Adipocyte (in vitro differentiated cells): ENCODE measurements around the gene MYL10.

ENCODE experiments used
- DNase-seq: peaks from one replicate; pipeline ENCODE4 v3.0.0-alpha.2; 2015; ENCODE audit warnings: low read depth
- H3K27me3 ChIP-seq: replicated peaks from 2 replicates; pipeline ENCODE4 v1.7.0; 2013; ENCODE audit warnings: mild to moderate bottlenecking, low read length, moderate library complexity; ENCODE audit not compliant: control insufficient read depth, insufficient read depth
- H3K36me3 ChIP-seq: 2 replicates; pipeline ENCODE4 v1.7.0; 2013; ENCODE audit warnings: low read length, mild to moderate bottlenecking, moderate library complexity; ENCODE audit not compliant: control insufficient read depth, insufficient read depth, severe bottlenecking
- H3K4me1 ChIP-seq: 2 replicates; pipeline ENCODE4 v1.7.0; 2013; ENCODE audit warnings: mild to moderate bottlenecking, low read length, moderate library complexity; ENCODE audit not compliant: control insufficient read depth, insufficient read depth
- H3K4me3 ChIP-seq: 2 replicates; pipeline ENCODE4 v1.7.0; 2013; ENCODE audit warnings: mild to moderate bottlenecking, low read length, moderate library complexity
- H3K9ac ChIP-seq: 2 replicates; pipeline ENCODE4 v1.7.0; 2013; ENCODE audit warnings: mild to moderate bottlenecking, low read length, moderate library complexity
- H3K9me3 ChIP-seq: 2 replicates; pipeline ENCODE4 v1.7.0; 2013; ENCODE audit warnings: mild to moderate bottlenecking, low read length, moderate library complexity; ENCODE audit not compliant: control insufficient read depth

Gene MYL10

GRCh38 chr7:101578552-101578951, 50.5 kb downstream of the MYL10 start:
- Histone ChIP-seq H3K4me3 (no peak overlapping the region), H3K9me3 (peaks cover 25% of the 10 kb centered on the region), H3K4me1 (peaks cover 10% of the 10 kb centered on the region), H3K27me3 (peaks cover 22% of the 10 kb centered on the region), H3K9ac (no peak overlapping the region), H3K36me3 (no peaks in the 10 kb centered on the region)
- no peak for DNase-seq

GRCh38 chr7:101576998-101577397, 52.1 kb downstream of the MYL10 start:
- Histone ChIP-seq H3K36me3 (no peaks in the 10 kb centered on the region), H3K9ac (no peak overlapping the region), H3K4me3 (no peak overlapping the region), H3K27me3 (peaks cover 9% of the 10 kb centered on the region), H3K4me1 (peaks cover 10% of the 10 kb centered on the region), H3K9me3 (peaks cover 34% of the 10 kb centered on the region)
- DNase-seq, result peak; percentile 58

- peak overlapping the region; percentile 11 for H3K4me3 ChIP-seq
- no peaks in the 10 kb centered on the region for H3K36me3 ChIP-seq
- peak overlapping the region; percentile 54 for H3K9ac ChIP-seq
- H3K4me1 ChIP-seq, result peaks cover 10% of the 10 kb centered on the region
- H3K9me3 ChIP-seq, result peaks cover 47% of the 10 kb centered on the region
- DNase-seq, result peak; percentile 28
- H3K27me3 ChIP-seq, result peaks cover 5% of the 10 kb centered on the region
These were observed 53.4 kb downstream of the MYL10 start for GRCh38 chr7:101575721-101576120.

- no peak for DNase-seq
- peaks cover 5% of the 10 kb centered on the region for H3K27me3 ChIP-seq
- H3K9me3 ChIP-seq, result peaks cover 51% of the 10 kb centered on the region
These were observed 53.9 kb downstream of the MYL10 start for GRCh38 chr7:101575168-101575567.

GRCh38 chr7:101572156-101572555, 56.9 kb downstream of the MYL10 start:
- Histone ChIP-seq H3K4me3 (no peak overlapping the region), H3K27me3 (peaks cover 5% of the 10 kb centered on the region), H3K36me3 (no peaks in the 10 kb centered on the region), H3K9me3 (peaks cover 53% of the 10 kb centered on the region), H3K9ac (no peak overlapping the region), H3K4me1 (peaks cover 10% of the 10 kb centered on the region)
- DNase-seq, result no peak

More at GRCh38 chr7:101575168-101575567, 53.9 kb downstream of the MYL10 start:
- Histone ChIP-seq H3K9ac (no peak overlapping the region), H3K36me3 (no peaks in the 10 kb centered on the region), H3K4me1 (peaks cover 10% of the 10 kb centered on the region), H3K4me3 (peak overlapping the region; percentile 11)

GRCh38 chr7:101567230-101567629, 61.9 kb downstream of the MYL10 start:
- H3K4me1 ChIP-seq, result no peaks in the 10 kb centered on the region
- H3K9ac ChIP-seq, result no peak overlapping the region
- H3K9me3 ChIP-seq, result peaks cover 24% of the 10 kb centered on the region
- no peak overlapping the region for H3K4me3 ChIP-seq
- no peak for DNase-seq
- no peaks in the 10 kb centered on the region for H3K36me3 ChIP-seq
- peaks cover 25% of the 10 kb centered on the region for H3K27me3 ChIP-seq

- no peak for DNase-seq
- H3K4me1 ChIP-seq, result no peaks in the 10 kb centered on the region
- H3K9me3 ChIP-seq, result peaks cover 9% of the 10 kb centered on the region
- H3K9ac ChIP-seq, result no peak overlapping the region
- no peak overlapping the region for H3K4me3 ChIP-seq
- no peaks in the 10 kb centered on the region for H3K36me3 ChIP-seq
- H3K27me3 ChIP-seq, result peaks cover 35% of the 10 kb centered on the region
These were observed 63.4 kb downstream of the MYL10 start for GRCh38 chr7:101565601-101566209.

- no peaks in the 10 kb centered on the region for H3K36me3 ChIP-seq
- H3K9me3 ChIP-seq, result peaks cover 4% of the 10 kb centered on the region
- H3K4me3 ChIP-seq, result no peak overlapping the region
- H3K27me3 ChIP-seq, result peaks cover 42% of the 10 kb centered on the region
- DNase-seq, result no peak
- no peak overlapping the region for H3K9ac ChIP-seq
- no peaks in the 10 kb centered on the region for H3K4me1 ChIP-seq
These were observed 64.3 kb downstream of the MYL10 start for GRCh38 chr7:101564778-101565211.

- H3K9ac ChIP-seq, result no peak overlapping the region
- H3K27me3 ChIP-seq, result peaks cover 42% of the 10 kb centered on the region
- no peak for DNase-seq
- no peaks in the 10 kb centered on the region for H3K4me1 ChIP-seq
- H3K4me3 ChIP-seq, result no peak overlapping the region
- no peaks in the 10 kb centered on the region for H3K36me3 ChIP-seq
- no peaks in the 10 kb centered on the region for H3K9me3 ChIP-seq
These were observed 64.9 kb downstream of the MYL10 start for GRCh38 chr7:101563943-101564777.
